ENCODE data around the gene SCNN1A.
"Not testable (repeated sequence)": the region's sequence is repeated elsewhere in the genome, so short reads cannot be mapped to it uniquely, and the experiment has no call there.

DNA sequence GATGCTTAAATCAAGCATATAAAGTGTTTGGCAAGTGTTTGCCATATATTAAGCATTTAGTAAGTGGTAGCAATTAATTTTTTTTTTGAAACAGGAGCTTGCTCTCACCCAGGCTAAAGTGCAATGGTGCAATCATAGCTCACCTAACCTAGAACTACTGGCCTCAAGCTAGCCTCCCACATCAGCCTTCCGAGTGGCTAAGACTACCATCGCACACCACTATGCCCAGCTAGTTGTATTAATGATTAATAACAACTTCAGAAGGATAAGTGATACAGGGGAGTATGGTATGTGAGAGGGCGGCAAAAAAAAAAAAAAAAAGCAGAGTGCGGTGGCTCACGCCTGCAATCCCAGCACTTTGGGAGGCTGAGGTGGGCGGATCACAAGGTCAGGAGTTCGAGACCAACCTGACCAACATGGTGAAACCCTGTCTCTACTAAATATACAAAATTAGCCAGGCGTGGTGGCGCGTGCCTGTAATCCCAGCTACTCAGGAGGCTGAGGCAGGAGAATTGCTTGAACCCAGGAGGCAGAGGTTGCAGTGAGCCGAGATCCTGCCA is 31.2 kb downstream of the SCNN1A start:
- TF ChIP-seq, protein P1, sequence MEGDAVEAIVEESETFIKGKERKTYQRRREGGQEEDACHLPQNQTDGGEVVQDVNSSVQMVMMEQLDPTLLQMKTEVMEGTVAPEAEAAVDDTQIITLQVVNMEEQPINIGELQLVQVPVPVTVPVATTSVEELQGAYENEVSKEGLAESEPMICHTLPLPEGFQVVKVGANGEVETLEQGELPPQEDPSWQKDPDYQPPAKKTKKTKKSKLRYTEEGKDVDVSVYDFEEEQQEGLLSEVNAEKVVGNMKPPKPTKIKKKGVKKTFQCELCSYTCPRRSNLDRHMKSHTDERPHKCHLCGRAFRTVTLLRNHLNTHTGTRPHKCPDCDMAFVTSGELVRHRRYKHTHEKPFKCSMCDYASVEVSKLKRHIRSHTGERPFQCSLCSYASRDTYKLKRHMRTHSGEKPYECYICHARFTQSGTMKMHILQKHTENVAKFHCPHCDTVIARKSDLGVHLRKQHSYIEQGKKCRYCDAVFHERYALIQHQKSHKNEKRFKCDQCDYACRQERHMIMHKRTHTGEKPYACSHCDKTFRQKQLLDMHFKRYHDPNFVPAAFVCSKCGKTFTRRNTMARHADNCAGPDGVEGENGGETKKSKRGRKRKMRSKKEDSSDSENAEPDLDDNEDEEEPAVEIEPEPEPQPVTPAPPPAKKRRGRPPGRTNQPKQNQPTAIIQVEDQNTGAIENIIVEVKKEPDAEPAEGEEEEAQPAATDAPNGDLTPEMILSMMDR (IDR thresholded peaks at IDR 0.05; ENCODE audit: insufficient read depth, low read length, poor library complexity, severe bottlenecking), result not testable (repeated sequence)
- not testable (repeated sequence) for TF ChIP-seq EZH2phosphoT487 (conservative IDR thresholded peaks at IDR 0.05; ENCODE audit: low read length)
